SU-DHL-6 (cell line): ENCODE data around the gene MEIOSIN.

Experiments used
- EZH2phosphoT487 ChIP-seq: fragments of 200-600 bp; sonication (generic), shearing (Covaris generic); conservative IDR thresholded peaks from 2 replicates; pipeline ENCODE4 v1.6.1; 2018; ENCODE audit warnings: mild to moderate bottlenecking, antibody characterized with exemption, low read length, moderate library complexity, mixed read lengths
- TF ChIP-seq, protein P1 (sequence below): fragments of 200-600 bp; sonication (generic); IDR thresholded peaks from one replicate; pipeline ENCODE4 v1.5.1; 2017; ENCODE audit warnings: antibody characterized with exemption, mild to moderate bottlenecking, low read length, moderate library complexity; ENCODE audit not compliant: insufficient read depth, poor library complexity, severe bottlenecking

DNA sequence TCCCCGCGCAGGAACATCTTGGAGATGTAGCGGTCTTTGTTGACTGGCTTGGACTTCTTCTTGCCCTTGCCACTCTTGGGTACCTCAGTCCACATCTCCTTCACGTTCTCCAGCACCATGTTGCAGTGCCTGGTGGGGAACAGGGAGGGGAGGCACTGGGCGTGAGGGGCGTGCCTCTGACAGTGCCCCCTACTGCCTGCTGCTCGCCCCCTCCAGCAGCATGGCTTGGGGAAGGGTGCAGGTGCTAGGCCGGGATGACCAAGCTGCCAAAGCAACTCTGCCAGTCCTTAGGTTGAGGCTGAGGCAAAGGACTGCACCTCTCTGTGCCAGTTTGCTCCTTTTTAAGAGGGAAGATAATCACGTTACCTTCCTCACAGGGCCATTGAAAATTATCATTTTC lies 45.6 kb upstream of the MEIOSIN start:
- TF ChIP-seq, protein P1, sequence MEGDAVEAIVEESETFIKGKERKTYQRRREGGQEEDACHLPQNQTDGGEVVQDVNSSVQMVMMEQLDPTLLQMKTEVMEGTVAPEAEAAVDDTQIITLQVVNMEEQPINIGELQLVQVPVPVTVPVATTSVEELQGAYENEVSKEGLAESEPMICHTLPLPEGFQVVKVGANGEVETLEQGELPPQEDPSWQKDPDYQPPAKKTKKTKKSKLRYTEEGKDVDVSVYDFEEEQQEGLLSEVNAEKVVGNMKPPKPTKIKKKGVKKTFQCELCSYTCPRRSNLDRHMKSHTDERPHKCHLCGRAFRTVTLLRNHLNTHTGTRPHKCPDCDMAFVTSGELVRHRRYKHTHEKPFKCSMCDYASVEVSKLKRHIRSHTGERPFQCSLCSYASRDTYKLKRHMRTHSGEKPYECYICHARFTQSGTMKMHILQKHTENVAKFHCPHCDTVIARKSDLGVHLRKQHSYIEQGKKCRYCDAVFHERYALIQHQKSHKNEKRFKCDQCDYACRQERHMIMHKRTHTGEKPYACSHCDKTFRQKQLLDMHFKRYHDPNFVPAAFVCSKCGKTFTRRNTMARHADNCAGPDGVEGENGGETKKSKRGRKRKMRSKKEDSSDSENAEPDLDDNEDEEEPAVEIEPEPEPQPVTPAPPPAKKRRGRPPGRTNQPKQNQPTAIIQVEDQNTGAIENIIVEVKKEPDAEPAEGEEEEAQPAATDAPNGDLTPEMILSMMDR: no peak
- TF ChIP-seq EZH2phosphoT487: no peak
